KOPT-K1 (cell line): Measurements from ENCODE around the gene ZNF407.
A peak's percentile ranks its signal among the peaks of the same experiment; 100 is the strongest.
"Not testable (repeated sequence)": the region's sequence is repeated elsewhere in the genome, so short reads cannot be mapped to it uniquely, and the experiment has no call there.

Experiments
- H3K27ac ChIP-seq: fragments of 200-600 bp; sonication (generic); 2 replicates; pipeline ENCODE4 v1.5.1; 2016; ENCODE audit warnings: antibody characterized with exemption, mild to moderate bottlenecking, low read depth, low read length; ENCODE audit not compliant: poor library complexity, severe bottlenecking
- H3K36me3 ChIP-seq: fragments of 200-600 bp; sonication (generic); 2 replicates; pipeline ENCODE4 v1.5.1; 2017; ENCODE audit warnings: antibody characterized with exemption, mild to moderate bottlenecking, low read length, moderate library complexity; ENCODE audit not compliant: insufficient read depth
- H3K9me3 ChIP-seq: fragments of 200-600 bp; sonication (generic); 2 replicates; pipeline ENCODE4 v1.5.1; 2017; ENCODE audit warnings: antibody characterized with exemption, low read length, mild to moderate bottlenecking; ENCODE audit not compliant: insufficient read depth, poor library complexity, severe bottlenecking

The ZNF407 gene

GRCh38 chr18:74597662-74598349, at the start of gene ZNF407:
Gene ZNF407 (plus strand): TSS chr18:74597870. CDS start chr18:74631020, 33,150 bp downstream.
- H3K36me3 ChIP-seq: peaks cover 25% of the 10 kb centered on the region
- peak within 1 kb of the TSS; percentile 97 for H3K27ac ChIP-seq
- H3K9me3 ChIP-seq: no peaks in the 10 kb centered on the region

DNA sequence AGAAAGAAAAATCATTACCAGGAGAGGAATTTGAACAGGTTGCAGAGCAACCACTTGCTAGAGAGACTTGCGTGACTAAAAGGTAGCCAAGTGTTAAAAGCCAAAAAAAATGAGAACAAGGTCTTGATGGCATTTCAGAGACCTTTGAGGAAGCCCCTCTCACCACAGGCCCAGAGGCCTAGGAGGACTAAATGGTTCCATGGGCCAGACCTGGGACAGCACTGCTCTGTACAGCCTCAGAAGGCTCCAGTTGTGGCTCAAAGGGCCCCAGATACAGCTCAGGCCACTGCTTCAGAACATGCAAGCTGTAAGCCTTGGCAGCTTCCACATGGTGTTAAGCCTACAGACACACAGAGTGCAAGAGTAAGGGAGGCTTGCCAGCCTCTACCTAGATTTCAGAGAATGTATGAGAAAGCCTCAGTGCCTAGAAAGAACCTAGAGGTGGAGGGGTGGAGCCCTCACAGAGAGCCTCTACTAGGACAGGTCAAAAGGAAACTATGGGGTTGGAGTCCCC, 48.0 kb upstream of the ZNF407 start:
- H3K27ac ChIP-seq: no peak overlapping the region
- H3K9me3 ChIP-seq: peaks cover 36% of the 10 kb centered on the region

DNA sequence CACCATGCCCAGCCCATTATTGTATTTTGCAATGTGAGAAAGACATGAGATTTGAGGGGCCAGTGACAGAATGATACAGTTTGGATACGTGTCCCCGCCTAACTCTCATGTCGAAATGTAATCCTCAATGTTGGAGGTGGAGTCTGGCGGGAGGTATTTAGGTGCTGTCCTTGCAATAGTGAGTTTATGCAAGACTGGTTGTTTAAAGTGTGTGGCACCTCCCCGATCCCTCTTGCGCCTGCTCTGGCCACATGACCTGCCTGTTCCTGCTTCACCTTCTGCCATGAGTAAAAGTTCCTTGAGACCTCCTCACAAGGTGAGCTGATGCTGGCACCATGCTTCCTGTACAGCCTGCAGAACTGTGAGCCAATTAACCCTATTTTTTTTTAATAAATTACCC, 46.8 kb upstream of the ZNF407 start:
- Histone ChIP-seq H3K36me3 (no peaks in the 10 kb centered on the region), H3K9me3 (peaks cover 36% of the 10 kb centered on the region), H3K27ac (no peak overlapping the region)

More for the DNA sequence above, 48.0 kb upstream of the ZNF407 start:
- no peaks in the 10 kb centered on the region for H3K36me3 ChIP-seq

DNA sequence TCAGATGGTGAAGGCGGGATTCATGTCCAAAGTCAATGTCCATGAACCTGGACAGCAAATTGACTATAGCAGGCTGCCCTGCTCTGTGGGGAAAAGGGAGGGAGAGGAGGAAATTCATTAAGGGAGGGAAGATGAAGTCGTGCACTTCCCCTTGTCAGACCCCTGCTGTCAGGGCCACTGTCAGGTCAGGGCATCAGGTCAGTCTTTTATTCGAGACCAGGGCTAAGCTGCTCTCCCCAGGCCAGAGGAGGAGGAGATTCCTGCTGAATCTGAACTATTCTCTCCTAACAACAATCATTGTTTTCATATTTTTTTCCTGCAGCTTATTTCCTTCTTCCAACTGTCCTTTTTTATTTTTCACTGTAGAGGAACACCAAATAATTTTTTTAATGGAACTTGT, 46.2 kb upstream of the ZNF407 start:
- Histone ChIP-seq H3K36me3 (no peaks in the 10 kb centered on the region), H3K9me3 (peaks cover 32% of the 10 kb centered on the region)

GRCh38 chr18:74551936-74552555, 45.6 kb upstream of the ZNF407 start:
- Histone ChIP-seq H3K27ac (no peak overlapping the region), H3K9me3 (peaks cover 27% of the 10 kb centered on the region), H3K36me3 (no peaks in the 10 kb centered on the region)

More for the DNA sequence above, 46.2 kb upstream of the ZNF407 start:
- no peak overlapping the region for H3K27ac ChIP-seq

DNA sequence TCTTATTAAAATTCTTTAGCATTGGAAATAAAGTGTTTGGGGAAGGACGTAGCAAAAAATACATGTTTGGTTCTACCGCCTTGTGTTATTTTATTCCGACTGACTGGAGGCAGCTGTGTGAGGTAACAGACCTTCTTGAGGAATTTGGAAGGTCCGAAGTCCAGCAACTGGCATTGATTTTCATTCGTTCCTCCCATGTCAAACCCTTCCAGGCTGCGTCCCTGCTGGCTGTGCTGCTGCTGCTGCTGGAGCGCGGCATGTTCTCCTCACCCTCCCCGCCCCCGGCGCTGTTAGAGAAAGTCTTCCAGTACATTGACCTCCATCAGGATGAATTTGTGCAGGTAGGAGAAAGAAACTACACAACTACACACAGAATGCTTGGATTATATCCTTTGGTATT, 41.5 kb upstream of the ZNF407 start:
- no peak overlapping the region for H3K27ac ChIP-seq
- no peaks in the 10 kb centered on the region for H3K9me3 ChIP-seq
- no peaks in the 10 kb centered on the region for H3K36me3 ChIP-seq

DNA sequence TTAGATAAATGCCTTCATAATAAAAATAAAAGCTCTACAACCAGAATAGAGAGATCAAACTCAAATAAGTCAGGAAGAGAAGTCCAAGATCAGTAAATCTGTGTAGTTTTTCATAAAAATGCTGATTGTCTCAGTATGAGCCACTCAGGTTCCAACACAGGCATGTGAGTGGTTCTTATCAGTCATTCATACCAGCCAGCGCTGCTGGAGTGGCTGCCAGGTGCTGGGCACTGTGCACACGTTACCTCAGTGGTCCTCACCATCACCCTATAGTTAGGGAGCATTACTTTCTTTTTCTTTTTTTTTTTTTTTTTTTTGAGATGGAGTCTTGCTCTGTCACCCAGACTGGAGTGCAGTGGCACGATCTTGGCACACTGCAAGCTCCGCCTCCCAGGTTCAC, 39.6 kb upstream of the ZNF407 start:
- H3K27ac ChIP-seq: no peak overlapping the region
- no peaks in the 10 kb centered on the region for H3K36me3 ChIP-seq
- H3K9me3 ChIP-seq: no peaks in the 10 kb centered on the region

DNA sequence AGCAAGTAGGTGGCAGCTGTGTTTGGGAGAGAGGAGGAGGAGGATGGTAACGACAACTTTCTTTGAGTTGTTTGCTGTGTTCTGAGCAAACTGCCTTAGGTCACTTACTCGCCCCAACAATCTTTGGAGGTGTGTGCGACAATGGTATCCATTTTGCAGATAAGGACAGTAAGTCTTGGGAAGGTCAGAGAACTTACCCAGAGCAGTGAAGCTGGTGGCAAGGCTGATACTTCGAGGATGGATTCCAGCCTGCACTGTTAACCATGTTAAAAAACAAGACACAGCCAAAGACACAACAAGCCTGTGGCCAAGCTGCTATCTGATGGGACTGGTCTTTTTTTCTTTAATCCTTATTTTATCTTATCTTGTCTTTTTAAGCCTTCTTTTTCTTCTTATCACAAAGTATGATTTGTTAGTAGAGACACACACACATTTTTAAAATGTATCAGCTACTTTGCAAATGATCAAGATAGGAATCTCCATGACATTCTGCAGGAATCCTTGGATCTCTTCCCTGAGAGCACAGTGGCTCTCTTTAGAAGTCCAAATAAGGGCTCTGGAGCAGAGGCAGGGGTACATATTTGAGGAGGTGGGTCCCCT, 35.4 kb upstream of the ZNF407 start:
- Histone ChIP-seq H3K36me3 (no peaks in the 10 kb centered on the region), H3K27ac (no peak overlapping the region), H3K9me3 (peaks cover 28% of the 10 kb centered on the region)

DNA sequence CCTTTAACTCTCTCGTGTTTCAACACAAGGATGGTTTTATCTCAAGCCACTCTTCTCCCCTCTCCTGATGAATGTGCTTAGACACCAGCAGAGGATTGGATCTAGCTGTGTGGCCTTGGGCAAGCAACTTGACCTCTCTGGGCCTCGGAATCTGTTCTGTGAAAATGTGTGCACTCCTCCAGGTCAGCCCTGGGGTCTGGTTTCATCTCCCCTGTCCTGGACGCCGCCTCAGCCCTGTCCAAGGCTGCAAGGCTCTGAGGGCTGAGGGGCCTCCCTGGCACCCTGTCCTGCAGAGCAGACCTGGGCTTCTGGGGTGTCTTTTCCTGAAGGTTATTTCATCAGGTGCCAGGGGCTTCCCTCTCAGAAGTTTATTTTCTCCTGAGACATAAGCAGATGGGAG, 34.9 kb upstream of the ZNF407 start:
- H3K27ac ChIP-seq: no peak overlapping the region
- peaks cover 28% of the 10 kb centered on the region for H3K9me3 ChIP-seq
- H3K36me3 ChIP-seq: no peaks in the 10 kb centered on the region

DNA sequence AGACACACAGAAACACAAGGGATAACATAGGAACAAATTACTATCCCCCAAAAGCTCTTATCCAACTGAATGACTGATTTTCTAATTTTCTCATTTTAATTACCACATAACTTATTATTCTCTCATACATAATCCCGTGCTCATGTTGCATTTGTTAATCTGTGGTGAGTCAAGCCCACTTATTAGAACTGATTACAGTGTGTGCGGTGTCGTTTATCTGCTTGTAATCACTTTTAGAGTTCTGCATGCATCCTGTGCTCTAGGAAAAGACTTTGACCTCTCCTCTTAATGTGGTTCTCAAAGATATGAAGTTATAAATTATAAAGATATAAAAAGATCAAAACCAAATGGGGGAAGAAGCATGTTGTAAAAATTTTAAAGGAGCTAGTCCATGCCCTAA, 33.7 kb upstream of the ZNF407 start:
- no peaks in the 10 kb centered on the region for H3K36me3 ChIP-seq
- H3K9me3 ChIP-seq: peaks cover 28% of the 10 kb centered on the region
- no peak overlapping the region for H3K27ac ChIP-seq

DNA sequence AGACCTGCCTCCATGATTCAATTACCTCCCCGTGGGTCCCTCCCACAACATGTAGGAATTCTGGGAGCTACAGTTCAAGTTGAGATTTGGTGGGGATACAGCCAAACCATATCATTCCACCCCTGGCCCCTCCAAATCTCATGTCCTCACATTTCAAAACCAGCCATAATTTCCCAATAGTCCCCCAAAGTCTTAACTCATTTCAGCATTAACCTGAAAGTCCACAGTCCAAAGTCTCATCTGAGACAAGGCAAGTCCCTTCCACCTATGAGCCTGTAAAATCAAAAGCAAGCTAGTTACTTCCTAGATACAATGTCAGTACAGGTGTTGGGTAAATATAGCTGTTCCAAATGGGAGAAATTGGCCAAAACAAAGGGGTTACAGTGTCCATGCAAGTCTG, 32.5 kb upstream of the ZNF407 start:
- not testable (repeated sequence) for H3K27ac ChIP-seq, H3K36me3 ChIP-seq
- H3K9me3 ChIP-seq: peaks cover 28% of the 10 kb centered on the region

GRCh38 chr18:74565993-74566392, 31.7 kb upstream of the ZNF407 start:
- not testable (repeated sequence) for H3K36me3 ChIP-seq, H3K27ac ChIP-seq
- H3K9me3 ChIP-seq: peaks cover 28% of the 10 kb centered on the region

GRCh38 chr18:74567822-74568221, 29.8 kb upstream of the ZNF407 start:
- Histone ChIP-seq H3K9me3 (peaks cover 28% of the 10 kb centered on the region), H3K36me3 (no peaks in the 10 kb centered on the region), H3K27ac (no peak overlapping the region)

DNA sequence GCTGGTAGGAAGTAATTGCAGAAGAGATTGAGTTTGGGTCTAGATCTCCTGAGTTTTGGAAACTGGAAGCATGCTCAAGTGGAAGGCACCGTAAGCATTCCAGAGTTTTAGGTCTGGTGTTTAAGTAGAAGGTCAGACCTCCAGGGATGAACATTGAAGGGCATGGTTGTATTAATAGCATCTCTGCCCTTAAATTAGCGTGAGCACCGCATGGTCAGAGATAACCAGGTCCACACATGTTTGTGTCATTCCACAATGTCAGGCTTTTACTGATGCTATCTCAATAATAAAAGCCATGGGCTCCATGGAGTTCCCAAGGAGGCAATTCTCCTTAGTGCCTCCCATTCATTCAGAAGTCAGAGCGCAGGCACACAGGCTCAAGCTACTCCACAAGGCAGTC, 28.3 kb upstream of the ZNF407 start:
- no peak overlapping the region for H3K27ac ChIP-seq
- peaks cover 28% of the 10 kb centered on the region for H3K9me3 ChIP-seq
- no peaks in the 10 kb centered on the region for H3K36me3 ChIP-seq

DNA sequence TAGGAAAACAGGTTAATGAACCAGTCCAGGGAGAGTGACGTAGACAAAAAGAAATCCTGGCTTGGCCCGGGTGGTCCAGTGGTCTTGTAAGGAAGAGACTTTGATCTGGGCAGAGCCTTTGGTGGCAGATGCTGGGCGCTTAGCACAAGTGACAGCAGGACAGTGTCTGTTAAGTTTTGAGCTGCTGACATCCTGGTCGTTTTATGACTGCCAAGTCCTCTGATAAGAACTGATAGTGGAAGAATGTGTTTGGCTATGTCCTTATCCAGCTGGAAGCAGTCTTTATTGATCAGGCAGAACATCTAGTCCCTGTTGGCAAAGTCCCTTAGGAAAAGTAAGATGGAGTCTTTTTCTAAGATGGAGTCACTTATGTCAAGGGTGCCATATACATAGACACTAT, 27.4 kb upstream of the ZNF407 start:
- peaks cover 19% of the 10 kb centered on the region for H3K9me3 ChIP-seq
- no peaks in the 10 kb centered on the region for H3K36me3 ChIP-seq
- H3K27ac ChIP-seq: no peak overlapping the region
